Embryonic facial prominence (tissue), 1 donor: ENCODE data around the gene HOXD10.

Experiments
- DNase-seq: peaks from one replicate; pipeline ENCODE4 v3.0.0-alpha.2; 2016; ENCODE audit errors: extremely low spot score

HOXD10 gene

DNA sequence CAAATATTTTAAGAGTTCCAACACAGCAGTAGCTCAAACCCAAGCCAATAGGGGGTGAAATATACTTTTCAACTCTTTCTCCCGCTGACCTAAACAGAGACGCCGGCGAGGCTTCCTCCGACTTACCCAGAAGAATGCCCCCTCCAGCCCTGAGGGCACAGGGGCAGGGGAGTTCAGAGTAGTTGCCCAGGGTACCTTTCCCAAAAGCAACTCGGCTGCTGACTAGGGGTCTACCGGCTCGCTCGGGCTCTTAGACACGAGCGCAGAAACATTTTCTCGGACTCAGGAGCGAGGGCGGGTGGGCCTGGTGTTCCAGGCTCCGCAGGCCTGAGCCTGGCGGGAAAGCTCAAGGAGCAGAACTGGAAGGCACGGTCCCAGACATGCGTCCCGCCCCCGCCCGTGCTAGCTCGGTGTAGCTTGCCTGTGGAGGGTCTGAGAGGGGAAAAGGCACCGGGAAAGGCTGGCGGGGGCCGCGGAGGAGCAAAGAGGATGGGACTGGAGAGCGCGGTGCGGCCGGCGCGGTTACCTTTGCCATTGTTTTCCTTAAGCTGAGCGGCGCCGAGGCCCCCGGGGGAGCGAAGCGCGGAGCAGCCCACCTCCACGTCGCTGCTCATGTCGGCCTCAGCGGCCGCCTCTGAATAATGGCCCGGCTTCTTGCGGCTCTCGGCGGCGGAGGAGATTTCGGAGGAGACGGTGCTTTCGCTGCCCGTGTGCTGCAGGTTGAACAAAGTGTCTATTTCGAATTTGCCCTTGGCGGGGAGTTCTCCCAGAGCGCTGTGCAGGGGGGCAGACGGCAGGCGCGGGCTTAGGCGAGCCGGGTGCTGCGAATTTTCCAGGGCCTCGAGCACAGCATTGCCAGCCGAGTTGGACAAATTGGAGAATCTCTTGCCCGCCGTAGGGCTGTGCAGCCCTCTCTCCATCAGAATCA, 33.5 kb upstream of the HOXD10 start:
- no peak for DNase-seq

DNA sequence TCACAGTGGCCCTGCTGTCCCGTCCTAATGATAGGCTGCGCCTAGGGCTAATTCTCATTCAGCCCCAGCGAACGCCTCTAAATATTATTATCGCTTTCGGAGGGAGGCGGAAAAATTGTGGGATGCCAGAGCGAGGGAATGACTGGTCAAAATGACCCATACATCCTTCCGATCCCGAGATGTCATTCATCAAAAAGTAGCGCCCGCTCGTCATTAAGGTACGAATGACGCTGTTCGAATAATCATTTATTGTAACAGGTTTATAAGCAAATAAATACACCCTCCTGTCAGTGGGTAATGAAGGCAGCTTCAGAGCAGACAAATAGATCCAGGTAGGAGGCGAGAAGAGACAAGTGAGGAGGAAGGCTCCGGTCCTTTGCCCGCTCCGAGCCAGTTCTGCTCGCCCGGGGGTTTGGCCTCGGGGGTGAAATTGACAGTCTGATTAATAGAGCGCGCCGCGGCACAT, 32.7 kb upstream of the HOXD10 start, which contains the start of gene EVX2:
Gene EVX2, minus strand, starts transcription at position 167 of the 466 bp plus-strand sequence. CDS start 186 bp downstream, outside the sequence.
- no peak for DNase-seq

DNA sequence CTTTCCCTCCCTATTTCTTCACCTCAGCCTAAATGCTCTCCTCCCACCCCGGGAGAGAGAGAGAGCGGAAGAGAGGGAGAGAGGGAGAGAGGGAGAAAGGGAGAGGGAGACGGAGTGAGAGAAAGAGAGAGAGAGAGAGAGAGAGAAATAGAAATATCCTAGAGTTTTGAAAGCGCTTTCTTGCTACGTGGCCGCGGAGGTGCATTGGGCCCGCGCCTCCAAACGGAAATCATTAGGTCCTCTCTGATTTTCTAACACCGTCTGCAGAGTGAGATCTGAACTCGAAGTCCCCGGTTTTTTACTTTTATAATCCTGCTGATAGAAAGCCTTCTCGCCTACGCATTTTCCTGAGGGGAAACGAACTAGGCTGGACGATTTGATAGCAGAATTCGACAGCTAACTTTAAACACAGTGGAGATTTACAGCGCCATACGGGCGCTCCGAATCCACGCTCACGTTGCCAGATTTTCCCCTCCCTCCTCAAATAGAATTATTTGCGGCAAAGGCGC, 31.9 kb upstream of the HOXD10 start:
- DNase-seq, result no peak

DNA sequence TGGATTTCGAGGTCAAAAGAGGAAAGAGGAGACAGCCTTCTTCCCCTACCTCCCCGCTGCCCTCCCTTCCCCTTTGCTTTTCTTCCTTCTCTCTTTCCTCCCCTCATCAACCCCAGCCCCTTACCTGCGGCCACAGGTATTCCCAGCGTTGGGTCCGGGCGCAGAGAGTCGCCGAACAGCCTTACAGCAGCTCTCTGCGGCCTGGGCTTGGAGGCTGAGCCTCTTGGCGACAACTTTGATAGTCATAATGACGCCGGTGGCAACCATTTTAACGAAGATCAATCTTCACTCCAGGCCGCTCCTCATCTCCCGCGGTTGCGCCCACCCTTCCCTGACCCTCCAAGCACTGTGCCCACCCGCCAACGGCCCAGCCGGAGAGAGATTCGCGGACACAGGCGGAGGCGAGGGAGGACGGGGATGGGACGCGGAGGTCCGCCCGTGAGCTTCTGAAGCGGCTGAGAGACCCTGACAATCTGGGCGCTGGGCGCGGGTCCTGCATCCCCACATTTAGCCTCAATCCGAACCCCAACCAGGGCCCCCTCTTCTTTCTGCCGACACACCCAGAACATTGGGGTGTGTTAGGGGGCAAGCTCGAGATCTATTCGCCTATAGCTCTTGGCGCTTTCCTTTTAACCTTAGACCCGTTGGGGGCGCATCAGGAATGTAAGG, 31.3 kb upstream of the HOXD10 start:
- no peak for DNase-seq

DNA sequence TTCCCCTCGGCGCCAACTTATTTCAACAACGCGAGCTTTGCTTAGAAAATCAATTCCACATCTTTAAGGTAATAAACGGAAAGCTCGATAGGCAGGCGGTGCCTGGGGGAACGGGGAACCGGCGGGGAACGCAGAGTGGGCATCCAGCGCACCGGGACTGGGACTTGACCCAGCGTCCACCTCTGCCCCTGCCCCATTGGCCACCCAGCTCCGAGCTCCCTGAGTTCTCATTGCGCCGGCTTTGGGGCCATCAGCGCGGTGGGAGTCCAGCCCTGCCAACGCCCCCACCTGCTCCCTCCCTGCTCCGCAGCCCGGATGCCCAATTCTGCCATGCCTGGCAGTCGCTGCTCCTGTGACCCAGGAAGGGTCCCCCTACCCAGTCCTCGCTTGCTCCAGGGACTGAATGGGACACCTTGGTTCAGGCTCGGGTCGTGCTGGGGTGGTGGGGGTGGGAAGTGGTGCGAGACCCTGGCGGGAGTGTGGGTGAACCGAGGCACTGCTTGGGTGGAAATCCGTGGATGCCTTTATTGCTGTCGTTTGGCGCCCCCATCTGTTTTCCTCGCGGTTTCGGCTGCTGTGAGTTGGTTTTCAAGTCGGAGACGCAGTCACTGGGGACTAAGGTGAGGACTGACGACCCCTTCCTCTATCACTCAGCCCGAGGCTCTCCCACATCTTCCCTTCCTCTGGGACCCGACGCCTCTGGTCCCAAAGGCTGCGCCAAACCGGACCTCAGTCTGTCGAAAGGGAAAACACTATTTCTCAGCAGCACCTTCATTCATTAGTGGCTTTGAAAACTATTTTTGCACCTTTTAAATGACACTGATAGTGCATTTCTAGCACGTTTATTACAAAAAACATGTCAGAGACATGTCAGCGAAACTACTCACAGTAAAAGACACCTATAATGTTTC, 30.5 kb upstream of the HOXD10 start:
- DNase-seq, result no peak

DNA sequence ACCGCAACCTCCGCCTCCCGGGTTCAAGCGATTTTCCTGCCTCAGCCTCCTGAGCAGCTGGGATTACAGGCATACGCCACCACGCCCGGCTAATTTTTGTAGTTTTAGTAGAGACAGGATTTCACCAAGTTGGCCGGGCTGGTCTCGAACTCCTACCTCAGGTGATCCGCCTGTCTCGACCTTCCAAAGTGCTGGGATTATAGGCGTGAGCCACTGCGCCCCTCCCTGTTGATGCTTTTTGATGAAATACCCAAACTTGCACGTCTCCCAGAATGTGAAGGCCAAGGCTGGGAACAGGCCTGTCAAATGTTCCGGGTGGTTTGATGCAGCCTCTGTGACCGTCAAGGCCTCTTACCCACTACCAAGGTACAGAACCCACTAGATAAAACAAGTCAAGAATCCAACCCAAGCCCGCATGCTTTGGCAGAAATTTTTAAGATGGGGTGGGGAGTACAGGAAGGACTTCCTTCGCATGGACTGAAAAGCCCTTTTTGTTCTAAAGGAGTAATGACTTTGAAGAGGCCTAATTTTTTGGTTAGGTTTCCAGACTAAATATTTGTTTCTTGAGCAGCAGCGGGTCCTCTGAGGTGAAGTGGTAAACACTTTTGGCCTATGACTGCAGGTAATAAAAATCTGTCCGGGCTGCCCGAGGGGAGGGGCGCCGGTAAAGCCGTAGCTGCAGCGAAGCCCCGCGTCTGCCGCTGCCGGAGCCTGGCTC, 29.1 kb upstream of the HOXD10 start:
- DNase-seq, result no peak

DNA sequence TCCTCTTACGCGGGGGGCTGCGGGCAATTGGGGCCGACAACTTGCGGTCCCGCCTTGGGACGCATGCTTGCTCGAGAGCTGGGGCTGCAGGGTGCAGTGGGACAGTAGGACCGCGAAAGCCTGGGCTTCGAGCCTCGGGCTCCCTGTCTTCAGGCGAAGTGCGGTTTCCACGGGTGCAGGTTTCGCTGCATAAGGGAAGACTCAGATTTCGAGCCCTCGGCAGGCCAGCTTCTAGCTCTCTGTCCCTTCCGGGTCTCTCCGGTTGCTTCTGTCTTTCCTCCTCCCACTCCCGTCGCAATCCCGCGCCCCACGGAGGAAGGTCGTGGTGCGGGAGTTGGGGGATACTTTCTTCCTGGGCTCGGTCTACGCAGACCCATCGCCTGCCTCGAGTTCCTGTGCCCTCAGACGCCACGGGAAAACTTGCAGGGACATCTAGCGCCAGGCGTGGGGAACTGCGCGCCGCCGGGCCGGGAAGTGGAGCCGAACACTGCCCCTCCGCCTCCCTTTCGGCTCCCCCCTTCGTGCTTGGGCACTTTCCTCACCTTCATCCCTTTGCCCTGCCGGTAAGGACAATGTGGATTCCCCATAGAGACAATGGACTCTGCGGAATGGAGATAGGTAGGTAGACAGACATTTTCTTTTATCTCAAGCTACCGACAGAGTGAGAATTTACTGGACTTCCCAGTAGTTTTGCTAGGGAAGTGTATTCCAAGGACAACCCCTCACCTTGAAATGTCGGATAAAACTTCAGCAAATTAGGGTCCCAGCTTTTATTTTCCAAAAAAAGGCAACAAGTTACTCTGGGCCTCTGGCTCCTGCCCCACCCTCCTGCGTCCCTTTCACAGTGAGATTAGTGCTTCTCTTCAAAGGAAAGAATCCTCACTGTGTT, 28.3 kb upstream of the HOXD10 start:
- DNase-seq, result no peak

DNA sequence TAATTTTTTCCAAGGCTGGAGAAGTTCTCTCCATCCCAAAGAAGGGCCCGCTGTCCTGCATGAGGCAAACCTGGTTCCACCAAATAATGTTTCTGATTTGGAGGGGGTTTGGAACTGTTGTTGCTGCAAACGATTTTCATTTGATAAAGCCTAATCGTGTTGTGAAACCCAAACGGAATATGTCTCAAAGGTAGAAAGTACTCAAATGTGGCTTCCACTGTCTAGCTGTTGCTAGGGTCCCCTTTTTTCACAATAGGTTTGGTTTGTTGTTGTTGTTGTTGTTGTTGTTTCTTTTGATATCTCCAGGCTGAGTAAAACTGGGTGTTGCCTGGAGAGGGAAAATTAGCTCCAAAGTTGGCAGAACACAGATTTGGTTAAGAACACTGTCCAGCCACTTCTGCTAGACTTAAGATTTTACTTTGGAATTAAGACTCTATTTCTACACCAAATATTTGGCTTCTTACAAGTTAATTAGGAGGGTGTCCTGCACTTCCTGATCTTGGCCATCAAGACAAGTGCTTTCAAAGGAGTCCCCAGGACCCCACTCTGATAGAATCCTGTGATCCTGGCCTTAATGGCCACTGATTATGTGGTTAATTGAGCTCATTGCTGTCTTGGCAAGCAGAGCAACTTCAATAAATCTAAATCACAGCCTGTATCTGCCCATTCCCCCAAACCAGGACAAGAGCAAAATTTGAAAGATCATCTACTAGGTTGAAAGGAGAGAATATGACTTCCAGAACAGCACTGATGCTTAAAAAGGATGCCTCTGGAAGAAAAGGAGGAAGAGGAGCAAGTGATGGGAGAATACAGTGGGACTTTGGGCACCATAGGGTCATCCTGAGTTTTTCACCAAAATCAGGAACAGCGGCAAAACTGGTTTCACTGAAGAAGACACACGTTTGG, 27.4 kb upstream of the HOXD10 start:
- DNase-seq, result no peak

DNA sequence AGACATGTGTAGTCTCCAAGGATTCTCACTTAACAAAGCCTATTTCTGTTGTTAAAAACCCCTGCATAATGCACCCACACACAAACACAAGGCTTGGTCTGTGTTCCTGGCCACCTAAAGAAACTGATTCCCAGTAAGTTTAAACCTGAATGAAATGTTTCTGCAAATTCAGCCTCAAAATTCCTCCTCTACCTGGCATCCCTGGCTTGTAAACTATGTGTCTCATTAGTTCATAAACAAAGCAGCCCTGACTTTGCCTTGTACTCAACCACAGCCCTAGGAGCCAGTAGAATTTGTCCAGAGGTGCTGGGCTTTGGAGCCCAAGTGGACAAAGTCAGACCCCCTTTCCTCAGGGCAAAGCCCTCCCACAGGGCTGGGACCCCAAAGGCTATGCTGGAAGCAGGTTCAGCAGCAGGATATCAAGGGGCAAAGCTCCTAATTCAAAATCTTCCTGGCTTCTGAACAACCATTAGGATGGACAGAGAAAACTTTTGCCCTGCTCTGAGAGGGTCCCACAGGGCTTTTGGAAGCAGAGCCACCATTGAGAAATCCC, 26.7 kb upstream of the HOXD10 start:
- DNase-seq, result no peak

DNA sequence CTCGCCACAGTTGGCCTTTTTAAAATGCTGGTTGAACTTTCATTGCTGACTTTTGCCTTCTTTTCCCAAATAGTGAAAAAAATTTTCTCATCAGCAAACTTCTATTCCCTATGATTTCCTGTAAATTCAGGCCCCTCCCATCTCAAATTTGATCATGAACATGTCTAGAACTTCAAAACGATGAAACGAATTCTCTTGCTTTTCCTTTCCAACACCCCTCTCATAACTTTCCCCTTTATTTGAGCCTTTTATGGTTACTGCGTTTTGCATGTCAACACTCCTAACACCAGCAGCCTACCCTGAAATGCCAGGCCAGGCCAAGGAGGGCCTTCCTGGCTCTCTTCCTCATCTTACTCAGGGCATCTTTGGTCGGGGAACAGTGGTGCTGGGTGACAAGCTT, 25.7 kb upstream of the HOXD10 start:
- no peak for DNase-seq

DNA sequence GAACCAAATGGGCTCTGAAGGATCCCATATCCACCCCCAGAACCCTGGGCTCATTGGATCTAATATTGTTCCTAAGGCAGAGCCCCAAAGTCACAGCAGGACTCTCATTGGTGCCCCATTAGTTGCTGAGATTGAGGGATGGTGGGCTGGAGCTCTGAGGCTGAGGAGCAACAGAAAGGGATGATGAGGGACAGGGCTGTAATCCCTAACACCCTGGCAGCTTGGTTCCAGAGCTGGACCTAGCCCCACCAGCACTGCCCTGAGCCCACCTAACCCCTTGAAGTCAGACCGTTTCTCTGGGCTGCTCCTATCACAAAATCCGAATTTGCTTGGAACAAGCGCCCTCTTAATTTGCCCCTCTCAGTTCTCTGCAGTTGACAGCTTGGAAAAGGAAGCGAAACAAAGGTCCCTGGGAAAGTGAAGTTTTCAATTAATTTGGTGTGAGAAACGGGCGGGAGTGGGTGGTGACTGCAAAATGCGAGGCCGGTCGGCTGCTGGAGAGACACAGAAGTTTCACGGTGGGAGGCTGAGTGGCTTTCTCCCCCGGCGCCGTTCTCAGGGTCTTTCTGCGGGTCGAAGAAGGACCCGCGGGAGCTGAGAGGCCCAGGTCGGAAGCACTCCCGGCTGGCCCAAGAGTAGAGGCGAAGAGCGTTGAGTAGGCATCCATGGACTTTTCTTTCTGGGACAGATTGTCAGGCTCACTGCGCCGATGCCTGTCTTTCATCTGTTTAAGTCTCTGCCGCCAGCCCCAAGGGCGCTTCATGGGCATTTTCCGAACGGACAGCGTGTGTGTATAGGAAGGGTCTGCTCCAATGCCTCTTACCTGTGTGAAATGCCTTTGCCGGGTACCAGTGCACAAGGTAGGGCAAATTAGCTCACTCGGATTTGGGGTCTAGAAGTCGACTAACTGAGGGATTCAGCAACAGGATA, 25.0 kb upstream of the HOXD10 start:
- DNase-seq, result no peak

DNA sequence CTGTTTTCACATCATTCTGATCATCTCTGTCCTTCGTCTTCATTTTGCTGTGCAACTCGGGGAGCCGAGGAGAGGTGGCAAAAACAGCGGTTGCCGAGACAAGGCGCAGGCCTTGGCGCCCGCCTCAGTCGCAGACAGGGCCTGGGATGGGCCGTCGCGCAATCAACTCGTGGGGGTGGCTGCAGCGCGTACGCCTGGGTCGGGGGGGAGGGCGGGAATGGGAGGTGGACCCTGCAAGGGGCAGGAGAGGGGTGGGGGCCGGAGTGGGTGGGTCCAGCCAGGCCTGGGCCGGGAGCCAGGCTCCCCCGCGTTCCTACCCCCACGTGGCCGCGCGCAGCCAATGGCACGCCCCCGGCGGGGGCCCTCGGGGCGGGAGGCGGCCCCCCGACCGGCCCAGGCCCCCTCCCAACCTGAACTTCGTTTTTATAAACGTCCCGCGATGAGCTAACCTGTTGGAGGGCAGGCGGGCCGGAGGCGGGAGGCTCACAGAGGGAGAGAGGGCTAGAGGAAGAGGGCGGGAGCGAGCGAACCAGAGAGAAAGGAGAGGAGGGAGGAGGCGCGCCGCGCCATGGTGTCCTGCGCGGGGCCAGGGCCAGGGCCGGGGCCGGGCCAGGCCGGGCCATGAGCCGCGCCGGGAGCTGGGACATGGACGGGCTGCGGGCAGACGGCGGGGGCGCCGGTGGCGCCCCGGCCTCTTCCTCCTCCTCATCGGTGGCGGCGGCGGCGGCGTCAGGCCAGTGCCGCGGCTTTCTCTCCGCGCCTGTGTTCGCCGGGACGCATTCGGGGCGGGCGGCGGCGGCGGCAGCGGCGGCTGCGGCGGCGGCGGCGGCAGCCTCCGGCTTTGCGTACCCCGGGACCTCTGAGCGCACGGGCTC, 24.1 kb upstream of the HOXD10 start, which contains the start of gene HOXD13:
Gene HOXD13, plus strand, starts transcription at position 452 of the 875 bp plus-strand sequence. Its CDS starts 170 bp downstream, at position 622.
- no peak for DNase-seq

DNA sequence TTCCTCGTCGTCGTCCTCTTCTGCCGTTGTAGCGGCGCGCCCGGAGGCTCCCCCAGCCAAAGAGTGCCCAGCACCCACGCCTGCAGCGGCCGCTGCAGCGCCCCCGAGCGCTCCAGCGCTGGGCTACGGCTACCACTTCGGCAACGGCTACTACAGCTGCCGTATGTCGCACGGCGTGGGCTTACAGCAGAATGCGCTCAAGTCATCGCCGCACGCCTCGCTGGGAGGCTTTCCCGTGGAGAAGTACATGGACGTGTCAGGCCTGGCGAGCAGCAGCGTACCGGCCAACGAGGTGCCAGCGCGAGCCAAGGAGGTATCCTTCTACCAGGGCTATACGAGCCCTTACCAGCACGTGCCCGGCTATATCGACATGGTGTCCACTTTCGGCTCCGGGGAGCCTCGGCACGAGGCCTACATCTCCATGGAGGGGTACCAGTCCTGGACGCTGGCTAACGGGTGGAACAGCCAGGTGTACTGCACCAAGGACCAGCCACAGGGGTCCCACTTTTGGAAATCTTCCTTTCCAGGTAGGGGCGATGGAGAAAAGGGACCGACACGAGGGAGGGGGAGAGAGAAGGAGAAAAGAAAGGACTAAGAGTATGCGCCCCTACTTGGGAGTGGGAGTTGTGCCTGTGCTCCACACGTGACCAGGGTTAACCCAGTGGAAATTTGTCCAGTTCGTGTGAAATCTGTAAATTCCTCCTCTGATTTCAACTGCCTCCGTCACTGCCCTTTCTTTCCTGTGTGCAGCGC, 23.3 kb upstream of the HOXD10 start:
- DNase-seq, result no peak

DNA sequence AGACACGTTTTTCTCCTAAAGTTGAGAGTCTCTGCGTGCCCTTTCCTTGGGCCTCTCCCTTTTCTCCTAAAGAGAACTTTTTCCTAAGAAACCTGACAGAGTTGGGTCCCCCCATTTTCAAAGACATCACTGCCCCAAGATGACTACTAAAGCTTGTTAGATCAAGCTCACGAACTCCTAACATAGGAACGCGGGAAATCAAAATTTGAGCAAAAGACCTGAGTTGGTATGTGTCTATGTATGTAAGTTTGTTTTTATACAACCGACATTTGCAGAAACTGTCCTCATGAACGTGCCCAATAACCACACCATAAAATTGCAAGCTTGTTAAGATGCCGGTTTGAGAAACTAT, 22.7 kb upstream of the HOXD10 start:
- DNase-seq, result no peak

DNA sequence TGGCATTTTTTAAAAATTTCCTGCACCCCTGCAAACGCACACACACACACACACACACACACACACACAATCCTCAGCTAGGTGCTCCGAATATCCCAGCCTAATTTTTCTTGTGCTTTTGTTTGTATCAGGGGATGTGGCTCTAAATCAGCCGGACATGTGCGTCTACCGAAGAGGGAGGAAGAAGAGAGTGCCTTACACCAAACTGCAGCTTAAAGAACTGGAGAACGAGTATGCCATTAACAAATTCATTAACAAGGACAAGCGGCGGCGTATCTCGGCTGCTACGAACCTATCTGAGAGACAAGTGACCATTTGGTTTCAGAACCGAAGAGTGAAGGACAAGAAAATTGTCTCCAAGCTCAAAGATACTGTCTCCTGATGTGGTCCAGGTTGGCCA, 22.2 kb upstream of the HOXD10 start:
- no peak for DNase-seq

DNA sequence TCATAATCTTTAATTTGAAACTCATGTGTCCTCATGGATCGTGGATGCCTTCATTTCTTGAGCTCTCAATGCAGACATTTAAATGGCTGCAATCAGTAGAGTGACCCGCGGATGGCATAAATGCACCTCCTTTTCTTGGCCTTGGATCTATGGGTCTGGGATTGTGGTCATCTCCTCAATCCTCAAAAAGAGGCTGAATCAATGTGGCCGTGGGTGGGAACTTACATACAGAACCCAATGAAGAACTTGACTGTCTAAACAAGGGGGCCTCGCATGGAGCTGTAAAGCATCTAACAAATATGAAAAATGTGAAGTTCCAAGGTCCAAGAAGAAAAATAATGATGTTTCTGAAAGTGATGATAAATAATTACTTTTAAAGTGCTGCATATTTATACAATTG, 21.2 kb upstream of the HOXD10 start:
- DNase-seq, result no peak
